ENCODE data around the gene IQSEC3.
A peak's percentile ranks its signal among the peaks of the same experiment; 100 is the strongest.
"Not testable (repeated sequence)": the region's sequence is repeated elsewhere in the genome, so short reads cannot be mapped to it uniquely, and the experiment has no call there.

The IQSEC3 gene

DNA sequence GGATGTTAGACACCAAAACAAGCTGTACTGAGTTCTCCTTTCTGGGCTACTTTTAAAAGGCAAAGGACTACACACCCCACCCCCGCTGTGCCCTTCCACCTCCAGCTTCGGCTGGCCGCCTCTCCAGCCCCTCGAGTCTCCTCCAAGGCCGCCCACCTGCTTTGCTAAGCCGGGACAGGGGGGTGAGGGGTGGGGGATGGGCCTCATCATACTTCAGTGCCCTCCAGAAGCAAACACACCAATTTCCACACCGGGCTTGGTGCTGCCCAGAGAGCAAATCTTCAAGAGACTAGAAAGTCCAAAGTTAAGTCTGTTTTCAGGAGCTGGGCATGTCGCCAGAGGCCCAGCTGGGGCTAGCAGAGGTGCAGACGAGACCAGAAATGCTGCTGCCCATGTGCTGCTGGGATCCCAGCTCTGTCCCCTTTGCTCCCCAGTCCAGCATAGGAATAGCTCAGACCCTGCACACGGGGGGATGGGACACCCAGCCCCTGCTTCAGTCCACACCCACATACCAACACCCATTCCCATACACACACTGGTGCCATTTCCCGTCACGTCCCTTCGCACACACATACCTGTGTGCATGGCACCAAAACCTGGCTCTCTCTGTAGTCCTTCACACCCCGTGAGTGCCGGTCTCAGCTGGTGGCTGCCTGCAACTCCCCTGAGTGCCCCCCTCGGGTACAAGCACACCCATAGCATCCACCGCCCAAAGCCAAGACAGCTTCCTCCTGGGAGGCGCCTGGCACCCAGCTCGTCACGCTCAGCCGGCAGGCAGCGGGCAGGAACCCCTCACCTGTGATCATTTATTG lies 146.4 kb downstream of the IQSEC3 start:
- DNase-seq: no peak

- no peak for DNase-seq
These were observed 147.0 kb downstream of the IQSEC3 start for GRCh38 chr12:213527-213932.

GRCh38 chr12:214003-214741 lies 147.6 kb downstream of the IQSEC3 start, which contains the start of gene SLC6A12:
TSS of gene SLC6A12 (minus strand) at chr12:214157. CDS start at chr12:209986, 4,171 bp downstream.
- no peak for DNase-seq

DNA sequence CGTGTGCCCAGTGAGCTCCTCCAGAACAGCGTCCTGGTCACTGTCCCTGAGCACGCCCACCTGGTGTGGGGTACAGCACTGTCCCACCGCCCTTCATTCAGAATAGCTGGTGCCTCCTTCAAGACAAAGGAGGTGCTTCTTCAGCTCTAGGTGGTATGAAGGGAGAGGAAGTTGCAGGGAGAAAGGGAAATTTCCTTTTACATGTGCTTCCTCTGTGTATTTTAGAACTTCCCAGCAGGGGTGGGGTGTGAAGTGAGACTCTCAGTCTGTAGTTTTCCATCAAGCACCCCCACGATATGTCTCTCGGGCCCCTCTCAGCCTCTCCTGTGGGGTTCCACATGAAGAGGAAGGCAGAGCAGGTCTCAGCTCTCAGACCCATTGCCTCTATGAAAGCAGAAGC lies 148.5 kb downstream of the IQSEC3 start:
- DNase-seq: no peak

GRCh38 chr12:217029-217428 lies 150.5 kb downstream of the IQSEC3 start:
- DNase-seq: not testable (repeated sequence)

GRCh38 chr12:218221-218620 lies 151.7 kb downstream of the IQSEC3 start:
- no peak for DNase-seq

- DNase-seq: no peak
These were observed 152.4 kb downstream of the IQSEC3 start for GRCh38 chr12:218728-219590.

- DNase-seq: peak in 43 of 56 donors; percentile 12 to 80 (median 44)
These were observed 153.4 kb downstream of the IQSEC3 start for GRCh38 chr12:219891-220352.

GRCh38 chr12:220491-220890 lies 153.9 kb downstream of the IQSEC3 start:
- DNase-seq: no peak

GRCh38 chr12:220946-221550 lies 154.5 kb downstream of the IQSEC3 start:
- no peak for DNase-seq

GRCh38 chr12:221736-222135 lies 155.2 kb downstream of the IQSEC3 start:
- no peak for DNase-seq

DNA sequence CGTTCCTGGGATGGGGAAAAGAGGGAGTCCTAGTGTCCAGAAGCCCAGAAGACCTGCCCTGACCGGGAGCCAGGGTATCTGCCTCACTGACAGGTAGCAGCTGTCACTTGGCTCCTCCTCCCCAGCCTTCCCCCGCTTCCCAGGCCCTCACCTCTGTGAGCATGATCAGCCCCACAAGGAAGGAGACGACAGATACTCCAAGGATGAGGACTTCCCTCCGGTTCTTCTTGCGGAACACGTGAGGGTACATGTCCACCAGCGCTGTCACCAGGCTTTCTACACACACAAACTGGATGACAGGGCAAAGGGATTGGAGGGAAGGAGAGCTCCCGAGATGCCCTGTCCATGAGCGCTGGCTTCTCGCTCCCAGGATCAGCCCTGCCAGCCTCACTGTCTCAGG lies 157.3 kb downstream of the IQSEC3 start:
- DNase-seq: no peak

GRCh38 chr12:224330-224729 lies 157.8 kb downstream of the IQSEC3 start:
- DNase-seq: no peak

DNA sequence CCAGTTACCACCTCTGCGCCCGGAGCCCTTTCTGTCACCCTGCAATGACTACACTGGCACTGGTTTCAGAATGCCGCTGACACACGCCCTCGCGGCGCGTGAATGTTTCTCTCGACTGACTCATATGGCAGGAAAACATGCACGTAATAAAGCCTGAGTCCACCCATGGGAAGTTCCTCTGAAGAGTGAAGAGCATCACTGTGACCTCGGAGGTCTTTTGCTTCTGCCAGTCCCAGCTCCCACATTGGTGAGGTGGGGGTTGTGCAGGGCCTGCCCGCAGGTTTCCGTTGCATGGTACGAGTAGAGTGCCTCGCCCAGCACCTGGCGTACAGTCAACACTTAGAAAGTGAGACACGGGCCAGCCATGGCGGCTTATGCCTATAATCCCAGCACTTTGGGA lies 158.4 kb downstream of the IQSEC3 start:
- DNase-seq: no peak

DNA sequence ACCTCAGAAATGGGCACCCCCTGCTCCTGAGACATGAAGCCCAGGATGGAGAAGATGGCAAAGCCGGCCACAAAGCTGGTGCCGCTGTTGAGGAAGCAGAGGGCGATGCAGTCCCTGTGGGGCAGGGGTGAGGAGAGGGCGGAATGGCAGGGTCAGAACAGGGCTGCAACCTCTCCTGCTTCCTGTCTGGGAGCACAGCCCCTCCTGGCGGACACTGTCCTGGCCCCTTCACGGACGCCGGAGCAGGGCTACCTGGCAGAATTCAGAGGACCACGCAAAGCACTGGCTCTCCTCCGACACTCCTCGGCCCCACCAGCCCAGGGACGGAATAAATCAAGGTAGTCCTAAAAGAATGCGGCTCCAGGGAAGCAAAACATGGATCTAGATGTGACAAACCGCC lies 159.8 kb downstream of the IQSEC3 start:
- no peak for DNase-seq

GRCh38 chr12:227286-227915 lies 160.8 kb downstream of the IQSEC3 start:
- no peak for DNase-seq

Data from amygdala (tissue), 56 donors.